ENCODE measurements around the gene LBH. TPM values are rescaled to one million over a fixed set of nuclear protein-coding genes. Genes with fewer than 3 reads are reported as not detected.
A peak's percentile ranks its signal among the peaks of the same experiment; 100 is the strongest.

The LBH gene
- total and polyA plus RNA-seq, 11 donors: 54.2 to 226 (median 166) TPM

GRCh38 chr2:30301551-30301950, 70.2 kb downstream of the LBH start:
- ATAC-seq: no peak
- no peaks in the 10 kb centered on the region for H3K9me3 ChIP-seq
- H3K27me3 ChIP-seq: no peaks in the 10 kb centered on the region
- H3K36me3 ChIP-seq: no peaks in the 10 kb centered on the region
- no peak overlapping the region for H3K4me3 ChIP-seq
- TF ChIP-seq POLR2A (IDR thresholded peaks at IDR 0.05) (no peak), CTCF (IDR thresholded peaks at IDR 0.05) (no peak)
- DNase-seq: no peak
- intact Hi-C loops (cut with DNase I): loop anchor here in 1 of 10 donors (5.0 kb wide), 1 partner anchor 64 kb away; no protein-coding TSS in a partner anchor
- H3K27ac ChIP-seq: peak overlapping the region in 10 of 12 donors; percentile 68 to 93 (median 83)
- 91 to 94% (median 92%) methylated on average over 6 to 7 of the region's 7 CpGs for WGBS, 4 donors
- H3K4me1 ChIP-seq: peaks cover 0 to 29% (median 17%) of the 10 kb centered on the region in 12 donors

- 91 to 95% (median 93%) methylated on average over 5 of the region's 5 CpGs for WGBS, 4 donors
- Histone ChIP-seq H3K4me3 (no peak overlapping the region), H3K9me3 (no peaks in the 10 kb centered on the region), H3K36me3 (no peaks in the 10 kb centered on the region), H3K27me3 (no peaks in the 10 kb centered on the region), H3K4me1 (peaks cover 0 to 29% (median 17%) of the 10 kb centered on the region in 12 donors), H3K27ac (no peak overlapping the region)
- intact Hi-C loops (cut with DNase I): loop anchor here in 1 of 10 donors (5.0 kb wide), 1 partner anchor 65 kb away; no protein-coding TSS in a partner anchor
- no peak for DNase-seq
- TF ChIP-seq CTCF (IDR thresholded peaks at IDR 0.05) (no peak), POLR2A (IDR thresholded peaks at IDR 0.05) (no peak)
- no peak for ATAC-seq
Measured at GRCh38 chr2:30302566-30302965, 71.2 kb downstream of the LBH start.

GRCh38 chr2:30303095-30303494, 71.8 kb downstream of the LBH start:
- Histone ChIP-seq H3K27me3 (no peaks in the 10 kb centered on the region), H3K36me3 (no peaks in the 10 kb centered on the region), H3K9me3 (no peaks in the 10 kb centered on the region), H3K4me1 (peaks cover 0 to 29% (median 17%) of the 10 kb centered on the region in 12 donors), H3K27ac (no peak overlapping the region), H3K4me3 (no peak overlapping the region)
- ATAC-seq (no peak), DNase-seq (no peak)
- WGBS, 4 donors: 88 to 93% (median 90%) methylated on average over 11 of the region's 11 CpGs
- no peak for TF ChIP-seq CTCF (IDR thresholded peaks at IDR 0.05)
- no peak for TF ChIP-seq POLR2A (IDR thresholded peaks at IDR 0.05)
- intact Hi-C loops (cut with DNase I): loop anchor here in 1 of 10 donors (5.0 kb wide), 1 partner anchor 66 kb away; no protein-coding TSS in a partner anchor

GRCh38 chr2:30305235-30305634, 73.9 kb downstream of the LBH start:
- ATAC-seq (no peak), DNase-seq (no peak)
- intact Hi-C loops (cut with DNase I): no loop called here
- Histone ChIP-seq H3K9me3 (no peaks in the 10 kb centered on the region), H3K27ac (no peak overlapping the region), H3K4me1 (peaks cover 0 to 23% (median 13%) of the 10 kb centered on the region in 12 donors), H3K36me3 (no peaks in the 10 kb centered on the region), H3K27me3 (no peaks in the 10 kb centered on the region), H3K4me3 (no peak overlapping the region)
- no peak for TF ChIP-seq CTCF (IDR thresholded peaks at IDR 0.05)
- TF ChIP-seq POLR2A (IDR thresholded peaks at IDR 0.05): no peak
